IPS-NIHi7 (cell line): ENCODE data around the gene PKHD1.
A peak's percentile ranks its signal among the peaks of the same experiment; 100 is the strongest.
"Not testable (repeated sequence)": the region's sequence is repeated elsewhere in the genome, so short reads cannot be mapped to it uniquely, and the experiment has no call there.

Source experiments
- DNase-seq: peaks from one replicate; pipeline ENCODE4 v3.0.0; 2012; ENCODE audit warnings: mixed read lengths; ENCODE audit errors: extremely low spot score

Gene PKHD1

DNA sequence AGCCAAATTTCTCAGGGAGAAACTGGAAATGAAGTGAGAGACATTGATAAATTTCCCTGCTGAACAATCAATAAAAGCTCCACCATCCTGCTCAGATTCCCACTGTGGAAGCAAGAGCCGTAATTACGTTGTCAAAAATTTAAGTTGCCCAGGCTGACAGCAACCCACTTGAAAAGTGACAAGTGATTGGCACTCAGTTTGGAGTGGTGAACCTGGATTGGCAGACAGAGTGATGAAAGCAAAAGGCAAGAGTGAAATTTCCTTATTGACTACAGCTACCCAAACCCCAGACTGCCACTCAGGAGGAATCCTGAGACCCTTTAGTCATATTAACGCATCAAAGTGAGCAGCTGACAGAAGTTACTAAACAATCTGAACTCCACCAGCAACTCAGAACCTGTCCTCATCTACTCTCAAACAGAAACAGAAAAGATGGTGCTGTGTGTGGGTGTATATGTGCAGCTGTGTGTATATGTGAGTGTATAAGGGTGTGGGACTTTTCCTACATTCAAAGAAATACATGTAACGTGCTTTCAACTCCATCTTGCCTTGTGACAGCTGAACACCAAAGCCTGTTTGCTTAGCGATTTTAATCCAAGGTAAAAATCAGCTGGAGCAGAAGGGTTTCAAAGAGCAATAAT is 157.4 kb downstream of the PKHD1 start:
- DNase-seq: no peak

DNA sequence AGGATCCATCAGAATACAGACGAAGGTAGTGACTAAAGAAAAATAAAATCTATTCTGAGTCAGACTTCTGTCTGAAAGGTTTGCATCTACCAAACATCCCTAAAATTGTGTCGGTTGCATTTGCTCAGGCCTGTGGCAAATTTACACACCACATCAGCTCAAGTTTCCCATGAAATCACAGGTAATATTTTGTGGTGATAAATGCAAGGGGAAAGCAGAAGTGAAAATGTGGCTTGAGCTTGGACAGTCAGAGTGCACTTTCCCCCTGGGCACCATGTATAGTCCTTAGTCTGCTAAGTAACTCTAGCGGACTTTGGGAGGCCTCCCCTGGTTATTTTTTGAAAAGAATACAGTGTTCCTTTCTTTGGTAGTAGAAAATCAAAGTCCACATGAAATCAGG is 159.1 kb downstream of the PKHD1 start:
- DNase-seq: no peak

DNA sequence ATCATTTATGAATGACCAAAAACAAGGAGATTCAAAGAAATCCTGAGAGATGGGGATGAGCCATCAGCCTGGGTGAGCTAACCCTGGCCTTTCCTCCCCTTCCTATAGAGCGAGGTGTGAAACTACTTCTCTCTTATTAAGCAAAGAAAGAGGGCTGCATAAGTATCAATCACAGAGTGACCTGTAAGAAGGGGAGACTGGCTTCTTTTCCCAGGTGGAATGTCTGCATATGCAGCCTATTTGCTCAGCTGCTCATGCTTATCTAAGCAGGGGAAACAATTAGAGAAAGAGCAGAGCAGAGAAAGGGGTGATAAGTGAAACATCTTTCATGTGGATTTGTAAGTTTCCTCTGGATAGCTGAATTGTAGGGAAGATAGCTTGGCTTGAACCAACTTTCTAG is 160.0 kb downstream of the PKHD1 start:
- DNase-seq: no peak

DNA sequence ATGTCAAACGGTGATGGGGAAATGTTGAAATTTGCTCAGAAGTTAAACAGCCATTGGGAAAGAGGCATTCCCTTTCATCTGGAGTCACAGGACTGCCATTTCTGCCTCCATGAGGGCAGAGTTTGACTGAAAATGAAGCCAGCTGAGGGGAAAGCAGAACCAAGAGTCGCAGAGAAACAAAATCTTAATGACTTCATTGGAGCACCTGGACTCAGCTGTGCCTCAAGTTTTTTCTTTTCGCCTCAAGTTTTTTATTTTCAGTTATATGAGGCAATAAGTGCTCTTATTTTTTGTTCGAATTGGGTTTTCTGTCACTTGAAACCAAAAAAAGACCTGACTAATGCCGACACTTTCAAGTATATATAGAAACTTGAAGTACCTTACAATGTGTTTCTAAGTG is 161.3 kb downstream of the PKHD1 start:
- DNase-seq: no peak

DNA sequence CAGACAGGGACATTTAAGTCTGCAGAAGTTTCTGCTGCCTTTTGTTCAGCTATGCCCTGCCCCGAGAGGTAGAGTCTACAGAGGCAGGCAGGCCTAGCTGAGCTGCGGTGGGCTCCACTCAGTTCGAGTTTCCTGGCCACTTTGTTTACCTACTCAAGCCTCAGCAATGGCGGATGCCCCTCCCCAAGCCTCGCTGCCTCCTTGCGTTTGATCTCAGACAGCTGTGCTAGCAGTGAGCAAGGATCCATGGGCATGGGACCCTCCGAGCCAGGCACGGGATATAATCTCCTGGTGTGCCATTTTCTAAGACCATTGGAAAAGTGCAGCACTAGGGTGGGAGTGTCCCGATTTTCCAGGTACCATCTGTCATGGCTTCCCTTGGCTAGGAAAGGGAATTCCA is 164.9 kb downstream of the PKHD1 start:
- DNase-seq: not testable (repeated sequence)

DNA sequence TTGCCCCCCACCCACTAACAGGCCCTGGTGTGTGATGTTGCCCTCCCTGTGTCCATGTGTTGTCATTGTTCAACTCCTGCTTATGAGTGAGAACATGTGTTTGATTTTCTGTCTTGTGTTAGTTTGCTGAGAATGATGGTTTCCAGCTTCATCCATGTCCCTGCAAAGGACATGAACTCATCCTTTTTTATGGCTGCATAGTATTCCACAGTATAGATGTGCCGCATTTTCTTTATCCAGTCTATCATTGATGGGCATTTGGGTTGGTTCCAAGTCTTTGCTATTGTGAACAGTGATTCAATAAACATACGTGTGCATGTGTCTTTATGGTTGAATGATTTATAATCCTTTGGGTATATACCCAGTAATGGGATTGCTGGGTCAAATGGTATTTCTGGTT is 169.1 kb downstream of the PKHD1 start:
- DNase-seq: not testable (repeated sequence)

DNA sequence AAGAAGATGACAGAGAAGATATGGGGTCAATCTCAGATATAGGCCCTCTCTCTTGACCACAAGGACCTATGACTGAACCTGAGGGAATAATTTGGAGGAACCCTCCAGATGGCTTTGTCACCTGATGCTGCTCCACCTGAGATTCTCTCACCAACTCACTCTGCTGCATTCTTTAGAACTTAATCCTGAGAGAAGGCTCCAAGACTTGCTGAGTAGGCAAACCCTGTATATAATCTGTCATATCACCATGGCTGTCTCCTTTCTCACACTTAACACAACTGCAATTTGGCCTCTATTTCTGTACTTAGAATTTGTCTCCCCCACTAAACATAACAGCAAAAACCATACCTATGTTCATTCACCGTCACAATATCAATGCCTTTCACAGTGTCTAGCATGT is 172.3 kb downstream of the PKHD1 start:
- DNase-seq: no peak

DNA sequence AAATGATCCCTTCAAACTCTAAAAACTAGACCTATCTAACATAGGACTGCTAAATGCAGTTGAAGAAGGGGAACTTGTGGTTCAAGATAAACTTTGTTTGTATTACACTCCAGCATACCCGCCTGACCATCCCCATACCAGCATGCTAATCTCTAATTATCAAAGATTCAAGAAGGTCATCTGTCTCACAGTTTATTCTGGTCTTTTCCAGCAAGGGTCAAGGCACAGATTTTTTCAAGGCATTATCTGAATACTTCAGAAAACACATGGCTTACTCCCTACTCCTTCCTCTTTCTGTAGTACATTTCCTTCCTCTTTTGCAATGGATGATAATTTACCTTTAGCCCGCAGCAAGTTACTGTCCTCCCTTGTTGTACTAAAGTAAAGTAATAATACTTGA is 174.1 kb downstream of the PKHD1 start:
- no peak for DNase-seq

DNA sequence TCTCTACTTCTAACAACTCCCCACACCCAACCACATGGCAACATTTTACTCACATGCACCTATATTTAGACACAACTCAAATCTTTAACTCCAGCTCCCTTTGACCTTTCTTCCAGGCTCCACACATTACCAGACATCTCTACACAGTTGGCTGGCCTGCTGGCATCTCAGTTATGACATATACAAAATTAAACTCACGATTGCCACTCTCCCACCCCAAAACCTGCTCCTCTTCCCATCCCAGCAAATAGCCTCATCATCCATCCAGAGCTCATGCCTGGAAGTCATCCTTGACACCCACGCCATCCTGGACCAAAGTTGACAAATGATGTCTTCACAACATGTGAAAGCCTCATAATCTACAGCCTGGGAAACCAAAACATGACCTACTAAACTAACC is 176.6 kb downstream of the PKHD1 start:
- no peak for DNase-seq

DNA sequence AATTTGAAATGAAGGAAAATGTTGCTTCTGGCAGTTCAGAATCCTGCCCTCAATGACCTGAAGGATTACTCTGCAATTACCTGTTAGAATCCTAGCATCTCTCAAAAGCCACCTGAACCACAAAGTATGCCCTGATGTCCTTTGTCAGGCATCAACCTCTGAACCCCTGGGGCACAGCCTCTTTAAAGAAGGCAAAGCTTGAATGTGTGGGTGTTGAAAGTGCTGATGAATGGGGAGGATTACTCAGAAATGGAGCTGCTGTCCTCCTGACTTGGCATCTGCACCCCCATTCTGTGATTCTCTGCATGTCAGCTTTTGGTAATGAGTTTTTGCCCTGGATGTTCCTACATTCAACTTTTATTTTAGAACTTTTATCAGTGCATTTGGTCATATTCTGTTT is 179.2 kb downstream of the PKHD1 start:
- peak; percentile 10 for DNase-seq

DNA sequence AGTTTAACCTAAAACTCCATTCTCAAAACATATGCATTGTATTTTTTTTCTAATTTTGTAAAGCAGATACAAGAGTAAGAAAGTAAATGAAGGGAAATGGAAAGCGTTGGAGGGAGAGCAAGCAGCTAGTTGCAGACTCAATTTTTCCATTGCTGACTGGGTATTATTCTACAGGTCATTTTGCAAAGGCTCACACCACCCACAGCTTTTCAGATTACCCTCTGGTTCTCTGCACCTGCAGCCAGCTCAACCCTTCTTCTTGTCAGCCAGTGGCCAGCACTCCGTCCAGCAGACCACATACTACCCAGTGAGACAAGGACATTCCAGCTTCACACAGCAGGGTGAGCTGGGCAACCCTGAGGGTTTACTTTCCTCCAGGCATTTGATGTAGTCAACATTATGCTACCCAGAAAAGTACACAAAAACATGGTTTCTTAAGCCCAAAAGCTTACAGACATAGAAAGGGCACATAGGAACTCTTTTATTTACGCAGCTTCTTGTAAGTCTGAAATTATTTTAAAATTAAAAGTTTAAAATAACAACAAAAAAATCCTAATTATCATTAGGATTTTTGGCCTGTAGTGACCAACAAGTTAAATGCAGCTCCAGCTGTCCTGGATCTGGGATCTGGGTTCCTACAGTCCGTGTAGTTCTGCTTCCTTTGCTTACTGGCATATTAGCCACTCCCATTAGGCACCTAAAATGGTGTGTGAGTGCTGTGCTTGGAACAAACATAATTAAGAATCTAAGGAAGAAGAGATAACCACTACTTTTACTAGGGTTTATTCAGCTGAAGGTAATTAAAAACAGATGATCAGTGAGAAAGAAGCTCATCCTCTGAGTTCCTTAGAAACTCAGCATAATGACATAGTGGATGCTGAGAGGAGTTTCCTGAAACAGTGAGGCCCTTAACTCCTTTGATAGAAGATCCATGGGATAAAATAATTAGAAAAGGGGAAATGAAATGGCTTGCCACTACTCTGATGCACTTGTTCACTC is 185.3 kb downstream of the PKHD1 start:
- no peak for DNase-seq

DNA sequence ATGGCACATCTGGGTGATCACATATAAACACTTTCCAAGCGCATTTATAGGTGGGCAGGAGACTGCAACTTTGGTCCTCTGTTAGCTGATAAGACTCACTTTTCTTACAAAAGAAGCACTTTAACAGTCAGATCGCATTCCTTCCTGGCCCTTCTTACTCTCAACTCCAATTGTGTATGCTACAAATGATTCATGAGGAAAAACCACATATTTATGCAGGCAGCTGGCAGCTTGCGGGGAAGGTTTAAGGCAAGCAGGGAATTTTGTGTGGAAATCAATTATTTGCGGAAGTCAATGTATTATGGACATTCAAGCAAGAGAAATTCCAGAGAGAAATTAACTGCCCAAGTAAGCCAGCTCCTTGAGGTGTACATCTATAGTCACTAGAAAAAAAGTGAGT is 194.0 kb downstream of the PKHD1 start:
- DNase-seq: no peak

DNA sequence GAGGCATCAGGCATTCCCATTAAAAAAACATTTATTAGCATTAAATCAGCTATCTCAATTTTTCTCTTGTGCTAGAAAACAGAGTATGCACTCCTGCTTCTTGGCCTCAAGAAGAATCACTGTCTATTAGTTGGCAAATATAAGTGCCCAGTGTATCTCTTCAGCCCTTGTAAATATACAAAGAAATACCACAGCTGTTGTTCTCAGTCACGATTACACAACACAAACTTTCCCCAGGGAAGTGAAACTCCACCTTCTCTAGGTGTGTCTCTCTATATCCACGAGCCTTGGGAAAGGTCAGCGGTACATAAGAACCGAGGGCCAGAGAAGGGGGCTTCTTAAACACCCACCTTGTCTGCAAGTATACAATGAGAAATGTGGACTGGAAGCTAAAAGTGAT is 194.7 kb downstream of the PKHD1 start:
- no peak for DNase-seq

DNA sequence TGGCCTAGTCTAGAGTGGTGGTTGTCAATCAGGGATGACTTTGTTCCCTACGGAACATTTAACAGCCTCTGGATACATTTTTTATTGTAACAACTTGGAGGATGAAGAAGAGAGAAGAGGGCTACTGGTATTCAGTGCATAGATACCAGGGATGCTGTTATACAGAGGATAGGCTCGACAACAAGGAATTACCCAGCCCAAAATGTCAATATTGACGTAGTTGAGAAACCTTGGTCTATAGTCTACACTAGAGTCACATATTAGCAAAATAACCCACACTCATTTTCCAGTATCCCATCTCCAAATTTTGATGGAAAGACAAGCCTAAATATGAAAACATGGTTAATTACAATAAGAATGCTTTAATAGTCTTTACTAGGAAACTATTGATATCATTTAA is 195.1 kb downstream of the PKHD1 start:
- no peak for DNase-seq

DNA sequence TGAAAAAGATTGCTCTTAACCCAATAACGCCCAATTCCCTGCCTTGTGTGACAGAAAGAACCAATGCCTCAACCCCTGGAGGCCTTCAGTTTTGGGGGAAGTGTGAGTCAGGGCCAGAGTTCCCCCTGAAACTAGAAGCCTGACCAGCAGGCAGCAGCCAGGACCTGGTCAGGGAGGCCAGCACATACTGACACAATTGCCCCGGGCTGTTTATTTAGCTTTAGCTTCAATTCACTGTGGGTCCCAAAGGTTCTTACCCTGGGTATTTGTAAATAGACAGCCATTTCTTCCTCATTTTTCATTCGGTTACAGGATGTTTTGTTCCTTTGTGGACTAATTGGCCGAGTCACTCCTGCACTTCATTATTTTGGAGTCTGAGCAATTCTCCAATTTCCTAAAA is 195.6 kb downstream of the PKHD1 start:
- no peak for DNase-seq

DNA sequence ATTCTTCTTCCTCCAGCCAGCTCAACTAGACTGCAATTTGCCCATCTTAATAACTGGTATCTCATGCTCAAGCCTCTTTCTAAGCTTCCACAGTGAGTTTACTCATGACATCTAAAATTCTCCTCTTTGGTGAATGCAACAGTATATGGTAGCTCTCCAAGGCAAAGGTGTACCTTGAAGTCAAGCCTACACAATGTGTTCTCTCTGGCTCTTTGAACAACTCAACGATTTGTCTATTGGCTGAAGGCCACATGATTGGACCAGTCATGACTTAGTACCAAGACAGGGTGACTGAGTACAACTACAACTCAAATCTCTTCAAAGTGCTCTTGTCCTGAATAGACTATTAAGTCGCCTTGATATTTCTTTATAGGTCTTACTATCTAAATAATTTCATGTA is 199.6 kb downstream of the PKHD1 start:
- DNase-seq: no peak

DNA sequence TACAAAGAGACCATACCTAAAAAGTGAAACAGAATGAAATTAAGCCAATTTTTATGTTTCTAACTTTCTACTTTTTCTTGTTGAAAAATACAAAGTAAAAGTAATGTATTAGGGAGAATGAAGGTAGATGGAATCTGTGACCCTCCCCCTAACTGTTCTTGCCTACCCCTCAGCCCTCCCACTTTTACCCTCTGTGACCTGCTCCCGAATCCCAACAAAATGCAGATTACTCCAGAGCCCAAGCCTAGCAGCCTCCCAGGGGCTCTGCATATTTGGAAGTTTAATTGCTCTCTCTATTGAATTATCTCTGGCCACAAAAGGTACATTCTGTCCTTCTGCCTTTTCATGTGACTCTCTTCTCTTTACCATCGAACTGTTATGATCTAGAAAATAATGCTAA is 201.5 kb downstream of the PKHD1 start:
- DNase-seq: peak; percentile 17

DNA sequence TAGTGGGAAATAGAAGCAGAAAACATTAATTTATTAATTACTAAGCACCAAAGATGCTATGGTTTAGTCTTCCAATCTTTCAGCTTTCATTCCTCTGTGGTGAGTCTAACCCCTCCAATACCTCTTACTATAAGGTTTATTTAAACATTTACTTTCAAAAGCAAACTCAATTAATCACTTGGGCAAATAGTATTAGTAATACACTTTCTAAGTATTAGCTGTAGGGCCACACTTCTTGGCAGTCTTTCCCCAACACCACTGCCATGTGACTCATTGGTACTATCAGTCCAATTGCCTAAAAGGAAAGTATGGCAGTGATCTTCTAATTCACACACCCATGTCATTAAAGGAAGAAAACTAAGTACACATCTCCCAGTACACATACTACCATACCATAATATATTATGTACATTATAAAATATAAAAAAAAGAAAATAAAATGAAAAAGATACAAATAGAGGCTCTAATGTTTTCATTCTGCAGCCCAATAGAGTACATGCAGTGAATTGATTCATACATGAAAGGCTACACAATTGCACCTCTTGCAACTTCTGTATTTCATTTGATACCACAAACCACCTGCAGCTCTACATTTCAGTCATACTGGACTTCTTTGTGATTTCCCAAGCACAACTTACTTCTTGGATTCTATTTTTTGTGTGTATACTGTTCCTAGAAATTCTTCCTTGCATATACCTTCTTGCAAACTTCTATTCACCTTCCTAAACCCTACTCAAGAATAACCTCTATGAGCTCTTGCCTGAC is 218.6 kb downstream of the PKHD1 start:
- no peak for DNase-seq

DNA sequence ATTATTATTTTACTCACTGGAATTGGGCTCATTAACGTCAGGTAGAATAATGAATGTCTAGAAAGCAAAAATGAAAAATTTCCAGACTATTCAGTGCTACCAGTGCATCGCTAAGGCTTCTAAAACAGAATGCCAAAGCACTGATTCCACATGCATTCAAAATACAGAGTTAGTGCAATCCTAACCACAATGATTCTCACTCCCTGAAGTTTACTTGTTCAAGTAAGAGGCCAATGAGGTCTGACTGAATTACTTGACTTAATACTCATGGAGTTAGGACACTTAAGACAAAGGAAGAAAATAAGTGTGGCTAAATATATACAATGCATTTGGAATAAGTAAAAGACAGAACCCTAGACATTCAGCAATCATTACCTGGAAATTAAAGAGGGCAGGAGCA is 220.5 kb downstream of the PKHD1 start:
- no peak for DNase-seq

DNA sequence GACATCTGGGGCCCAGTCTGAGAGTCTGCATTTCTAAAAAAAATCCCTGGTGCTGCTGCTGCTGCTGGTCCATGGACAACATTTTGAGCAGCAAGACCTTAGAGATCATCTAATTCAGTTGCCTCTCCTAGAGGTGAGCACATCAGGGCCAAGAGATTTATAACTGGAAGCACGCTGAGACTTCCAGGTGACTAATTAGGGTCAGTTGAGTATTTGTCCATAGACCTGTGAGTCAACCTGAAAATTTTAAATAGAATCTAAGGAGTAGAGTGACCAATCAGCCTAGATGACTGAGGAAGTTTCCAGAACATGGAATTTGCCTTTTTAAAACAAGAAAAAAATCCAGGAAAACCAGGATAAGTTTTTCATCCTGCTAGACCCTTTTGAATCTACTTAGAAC is 221.4 kb downstream of the PKHD1 start:
- no peak for DNase-seq

DNA sequence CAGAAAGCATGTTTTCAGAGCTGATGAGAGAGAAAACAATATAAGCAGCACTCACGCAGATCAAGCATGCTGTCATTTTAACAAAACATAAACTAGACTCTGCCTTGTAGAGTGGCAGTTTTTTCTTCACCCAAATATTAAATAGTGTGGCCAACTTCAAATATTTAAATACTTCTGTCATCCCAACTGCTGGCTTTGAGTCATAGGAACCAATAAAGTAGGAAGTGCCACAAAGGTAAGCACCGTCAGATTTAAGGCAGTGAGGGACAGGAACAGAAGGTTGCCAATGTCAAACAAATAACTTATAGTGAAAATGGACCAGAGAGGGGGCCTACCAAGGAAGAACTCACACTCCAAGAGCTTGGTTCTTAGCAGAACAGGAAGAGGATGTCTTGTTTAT is 222.2 kb downstream of the PKHD1 start:
- DNase-seq: no peak

DNA sequence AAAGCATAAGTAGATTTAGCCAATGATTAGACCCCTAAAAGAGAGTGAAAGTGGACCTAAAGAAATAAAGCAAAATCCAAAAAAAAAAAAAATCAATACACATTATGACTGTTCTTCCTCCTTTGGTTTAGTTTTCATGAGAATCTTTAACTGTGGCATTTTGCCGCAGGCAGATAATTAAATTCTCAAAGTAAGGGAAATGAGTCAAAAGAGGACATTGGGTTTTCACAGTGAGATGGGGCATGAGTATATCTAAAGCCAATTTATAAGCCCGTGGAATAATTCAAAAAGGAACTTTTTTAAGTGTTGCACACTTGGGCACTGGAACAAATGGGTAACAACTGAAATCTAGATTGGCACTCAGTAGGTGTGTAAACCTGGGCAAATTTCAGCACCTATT is 230.3 kb downstream of the PKHD1 start:
- DNase-seq: no peak

DNA sequence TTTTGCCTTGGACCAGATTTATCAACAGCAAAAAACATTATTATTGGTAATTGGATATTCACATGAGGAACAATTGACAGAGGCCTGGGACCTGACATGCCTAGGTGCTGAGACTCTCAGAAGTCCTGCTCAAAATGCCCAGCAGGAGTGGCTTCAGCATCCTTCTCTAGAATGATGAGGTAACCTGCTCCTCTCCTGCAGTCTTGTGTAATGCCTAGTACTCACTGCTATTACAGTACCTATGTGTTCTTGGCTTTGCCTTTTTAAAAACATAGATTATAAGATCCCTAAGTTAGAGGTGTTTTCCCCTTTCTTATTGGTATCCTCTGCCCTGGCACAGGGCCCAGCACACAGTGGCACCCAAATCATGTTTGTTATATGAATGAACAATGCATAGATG is 230.9 kb downstream of the PKHD1 start:
- no peak for DNase-seq
